PC-3 (cell line): Measurements from ENCODE around the gene INKA2. TPM values are rescaled to one million over a fixed set of nuclear protein-coding genes. Genes with fewer than 3 reads are reported as not detected.

Experiments used
- ATAC-seq: fragments of 200-7000 bp; cut with Tn5 transposase; 2 replicates; pipeline ENCODE4 v1.9.1; 2020; ENCODE audit warnings: mild to moderate bottlenecking, moderate library complexity
- BruUV-seq: library from RNA; stranded (reverse); fragments of 400-500 nt; replicated peaks from 2 replicates; lab custom pipeline; 2021; lab: Mats Ljungman, UMichigan
- CTCF ChIA-PET: fragments of 300-600 bp; sonication (Branson Sonifier 250); formaldehyde crosslinking; loops from one replicate; lab custom pipeline; 2022; ENCODE audit warnings: antibody characterized with exemption; lab: Charles Lee
- POLR2A ChIA-PET: fragments of 300-600 bp; sonication (Branson Sonifier 250); formaldehyde crosslinking; loops from one replicate; lab custom pipeline; 2022; ENCODE audit warnings: antibody characterized with exemption; ENCODE audit not compliant: unreplicated experiment; lab: Charles Lee
- DNase-seq: peaks from one replicate; pipeline ENCODE4 v3.0.0-alpha.2; 2015
- H2AFZ ChIP-seq: fragments of 300-600 bp; sonication (generic); 2 replicates; pipeline ENCODE4 v1.6.0; 2016; ENCODE audit warnings: antibody characterized with exemption, low read length
- H3F3A ChIP-seq: fragments of 300-600 bp; sonication (generic); one replicate; pipeline ENCODE4 v1.6.0; 2017; ENCODE audit warnings: antibody characterized with exemption, low read length, control low read depth, mild to moderate bottlenecking; ENCODE audit not compliant: unreplicated experiment
- H3K27ac ChIP-seq: fragments of 300-600 bp; sonication (generic); 2 replicates; pipeline ENCODE4 v1.5.1; 2016; ENCODE audit warnings: mild to moderate bottlenecking, low read length
- H3K27me3 ChIP-seq: fragments of 300-600 bp; sonication (generic); 2 replicates; pipeline ENCODE4 v1.6.1; 2016; ENCODE audit warnings: low read length, mixed read lengths
- H3K36me3 ChIP-seq: fragments of 300-600 bp; sonication (generic); 2 replicates; pipeline ENCODE4 v1.6.1; 2016; ENCODE audit warnings: low read depth, mixed run types, low read length, mixed read lengths
- H3K4me1 ChIP-seq: fragments of 300-600 bp; sonication (generic); 2 replicates; pipeline ENCODE4 v1.5.1; 2016; ENCODE audit warnings: low read length; ENCODE audit not compliant: insufficient read depth
- H3K4me2 ChIP-seq: fragments of 300-600 bp; sonication (generic); 2 replicates; pipeline ENCODE4 v1.6.0; 2016; ENCODE audit warnings: low read length
- H3K4me3 ChIP-seq: fragments of 300-600 bp; sonication (generic); 2 replicates; pipeline ENCODE4 v1.5.1; 2016; ENCODE audit warnings: mild to moderate bottlenecking, low read length, mixed read lengths
- H3K79me2 ChIP-seq: fragments of 300-600 bp; sonication (generic); 2 replicates; pipeline ENCODE4 v1.6.1; 2017; ENCODE audit warnings: low read length, mixed read lengths
- H3K9ac ChIP-seq: fragments of 300-600 bp; sonication (generic); 2 replicates; pipeline ENCODE4 v1.6.0; 2016; ENCODE audit warnings: mild to moderate bottlenecking, low read length
- H3K9me2 ChIP-seq: fragments of 300-600 bp; sonication (generic); replicated peaks from 2 replicates; pipeline ENCODE4 v1.6.1; 2016; ENCODE audit warnings: mixed run types, low read length, mixed read lengths
- H3K9me3 ChIP-seq: fragments of 300-600 bp; sonication (generic); 2 replicates; pipeline ENCODE4 v1.6.1; 2016; ENCODE audit warnings: low read length, mixed read lengths
- H4K20me1 ChIP-seq: fragments of 300-600 bp; sonication (generic); 2 replicates; pipeline ENCODE4 v1.6.1; 2016; ENCODE audit warnings: low read length, mixed read lengths
- CTCF ChIP-seq: fragments of 300-600 bp; sonication (generic); conservative IDR thresholded peaks from 2 replicates; pipeline ENCODE4 v1.5.1; 2017; ENCODE audit warnings: antibody characterized with exemption, low read depth, mild to moderate bottlenecking, low read length
- EZH2 ChIP-seq: fragments of 300-600 bp; sonication (generic); IDR thresholded peaks from one replicate; pipeline ENCODE4 v1.6.1; 2017; ENCODE audit warnings: antibody characterized with exemption, mild to moderate bottlenecking, low read length; ENCODE audit not compliant: unreplicated experiment
- EZH2phosphoT487 ChIP-seq: fragments of 300-600 bp; sonication (generic); IDR thresholded peaks from 2 replicates; pipeline ENCODE4 v1.6.1; 2018; ENCODE audit warnings: mild to moderate bottlenecking, antibody characterized with exemption, low read length, borderline replicate concordance
- intact Hi-C: fragments of 100-400 bp; cut with micrococcal nuclease; formaldehyde crosslinking; loops from 2 replicates; pipeline ENCODE4 v1.9.0; 2023
- total RNA-seq: library from RNA; depleted of rRNA; stranded (reverse); fragments of >200 nt; gene quantifications from 2 replicates; pipeline ENCODE4 v1.2.3, GENCODE V29; 2014

INKA2 gene
- total RNA-seq, 1 experiment from 2014 or later: 0.11 TPM

- Histone ChIP-seq H3K9me3 (no peaks in the 10 kb centered on the region), H3K4me3 (no peak overlapping the region), H3K4me2 (no peak overlapping the region), H3F3A (no peaks in the 10 kb centered on the region), H3K9me2 (no peaks in the 10 kb centered on the region), H4K20me1 (peaks cover 5% of the 10 kb centered on the region; the same call in 1 of the 2 replicates), H3K9ac (no peak overlapping the region), H3K36me3 (peaks cover 37% of the 10 kb centered on the region), H2AFZ (no peak overlapping the region), H3K27me3 (no peaks in the 10 kb centered on the region), H3K27ac (no peak overlapping the region), H3K4me1 (peaks cover 18% of the 10 kb centered on the region), H3K79me2 (peaks cover 36% of the 10 kb centered on the region)
- no peak for ATAC-seq
- TF ChIP-seq CTCF: peak; percentile 30; the same call in 1 of the 2 replicates
- no peak for TF ChIP-seq EZH2
- no peak for TF ChIP-seq EZH2phosphoT487
- peak; percentile 10 for DNase-seq
- intact Hi-C loops: no loop called here
- CTCF ChIA-PET: no interaction called here
- no TSS peak for BruUV-seq
- POLR2A ChIA-PET: no interaction called here
These were observed 19.2 kb upstream of the INKA2 start for GRCh38 chr1:111758373-111758772.

GRCh38 chr1:111756124-111756513 lies 16.9 kb upstream of the INKA2 start:
- Histone ChIP-seq H3K4me2 (peak overlapping the region; percentile 96), H3K79me2 (peaks cover 36% of the 10 kb centered on the region), H3K4me1 (peaks cover 18% of the 10 kb centered on the region), H3K9me3 (no peaks in the 10 kb centered on the region), H4K20me1 (no peaks in the 10 kb centered on the region), H3K27ac (peak overlapping the region; percentile 73), H3K9me2 (no peaks in the 10 kb centered on the region), H2AFZ (peak overlapping the region; percentile 97), H3F3A (no peaks in the 10 kb centered on the region), H3K36me3 (peaks cover 21% of the 10 kb centered on the region), H3K27me3 (no peaks in the 10 kb centered on the region), H3K9ac (peak overlapping the region; percentile 92), H3K4me3 (peak overlapping the region; percentile 82)
- ATAC-seq (peak; percentile 21), DNase-seq (no peak)
- POLR2A ChIA-PET: interaction anchor here (0.6 kb wide), 1 partner anchor 17 kb away, joined by 3 read pairs; the partner anchor contains the start of gene INKA2
- no TSS peak for BruUV-seq
- TF ChIP-seq EZH2 (no peak), EZH2phosphoT487 (no peak), CTCF (no peak)
- CTCF ChIA-PET: no interaction called here
- intact Hi-C loops: no loop called here

GRCh38 chr1:111755331-111756123 lies 16.3 kb upstream of the INKA2 start, which contains the start of gene DDX20:
Gene DDX20 (plus strand): TSS chr1:111755901. CDS start chr1:111755925, 24 bp downstream.
- DNase-seq: peak; percentile 95

More at GRCh38 chr1:111755331-111756123, 16.3 kb upstream of the INKA2 start, which contains the start of gene DDX20:
- Histone ChIP-seq H3K36me3 (peaks cover 16% of the 10 kb centered on the region), H2AFZ (peak within 1 kb of the TSS; percentile 97), H3K9ac (peak within 1 kb of the TSS; percentile 92), H3K9me2 (no peaks in the 10 kb centered on the region), H3K27me3 (no peaks in the 10 kb centered on the region), H3K4me3 (peak within 1 kb of the TSS; percentile 82), H3K27ac (peak within 1 kb of the TSS; percentile 73), H3K79me2 (peaks cover 36% of the 10 kb centered on the region), H3K9me3 (no peaks in the 10 kb centered on the region), H3K4me2 (peak within 1 kb of the TSS; percentile 96), H4K20me1 (no peaks in the 10 kb centered on the region), H3F3A (no peaks in the 10 kb centered on the region), H3K4me1 (peaks cover 18% of the 10 kb centered on the region)
- POLR2A ChIA-PET: no interaction called here
- intact Hi-C loops: loop anchor here (2.0 kb wide), 1 partner anchor 41 kb away; no protein-coding TSS in a partner anchor
- no peak for TF ChIP-seq EZH2
- TF ChIP-seq CTCF: peak; percentile 89
- no peak for TF ChIP-seq EZH2phosphoT487
- CTCF ChIA-PET: interaction anchor here (1.0 kb wide), 1 partner anchor 41 kb away, joined by 3 read pairs; no protein-coding TSS in a partner anchor
- BruUV-seq: no TSS peak
- peak; percentile 86 for ATAC-seq
